Panc1 (cell line): ENCODE data around the gene PRSS22. TPM values are rescaled to one million over a fixed set of nuclear protein-coding genes. Genes with fewer than 3 reads are reported as not detected.

Experiments used
- ATAC-seq: fragments of 200-7000 bp; cut with Tn5 transposase; 2 replicates; pipeline ENCODE4 v1.9.1; 2020; ENCODE audit warnings: mild to moderate bottlenecking, moderate library complexity
- BruUV-seq: library from RNA; stranded (reverse); fragments of 400-500 nt; replicated peaks from 2 replicates; lab custom pipeline; 2021; lab: Mats Ljungman, UMichigan
- CTCF ChIA-PET: fragments of 300-600 bp; sonication (Branson Sonifier 250); formaldehyde crosslinking; loops from one replicate; lab custom pipeline; 2022; ENCODE audit warnings: antibody characterized with exemption; lab: Charles Lee
- POLR2A ChIA-PET: fragments of 300-600 bp; sonication (Branson Sonifier 250); formaldehyde crosslinking; loops from one replicate; lab custom pipeline; 2022; ENCODE audit warnings: antibody characterized with exemption; lab: Charles Lee
- DNase-seq: peaks from one replicate; pipeline ENCODE4 v3.0.0-alpha.2; 2010; ENCODE audit warnings: low read depth, low spot score
- H3K27ac ChIP-seq: 2 replicates; pipeline ENCODE4 v1.5.1; 2011; ENCODE audit warnings: mild to moderate bottlenecking, low read length, inconsistent platforms
- H3K27me3 ChIP-seq: fragments of 200-500 bp; sonication (Bioruptor generic); 2 replicates; pipeline ENCODE4 v1.6.0; 2014; ENCODE audit warnings: low read length, inconsistent platforms; ENCODE audit not compliant: control insufficient read depth, insufficient read depth
- H3K36me3 ChIP-seq: fragments of 200-500 bp; sonication (Bioruptor generic); 2 replicates; pipeline ENCODE4 v1.5.1; 2014; ENCODE audit warnings: inconsistent platforms, mild to moderate bottlenecking, low read length, moderate library complexity; ENCODE audit not compliant: control insufficient read depth, insufficient read depth
- H3K4me1 ChIP-seq: 2 replicates; pipeline ENCODE4 v1.5.1; 2011; ENCODE audit warnings: inconsistent platforms, mild to moderate bottlenecking, low read length, moderate library complexity; ENCODE audit not compliant: control insufficient read depth, insufficient read depth
- H3K4me3 ChIP-seq, 2 experiments: 2 replicates each; pipeline ENCODE4 v1.5.1; 2011 to 2012; ENCODE audit warnings: low read depth in 2 of 2, low read length in 2 of 2, mild to moderate bottlenecking in 2 of 2, inconsistent platforms in 1 of 2, moderate library complexity in 1 of 2
- H3K9me3 ChIP-seq: fragments of 200-500 bp; sonication (Bioruptor generic); 2 replicates; pipeline ENCODE4 v1.5.1; 2014; ENCODE audit warnings: low read depth, mild to moderate bottlenecking, inconsistent platforms, low read length, moderate library complexity; ENCODE audit not compliant: control insufficient read depth, insufficient read depth
- POLR2AphosphoS5 ChIP-seq: IDR thresholded peaks from 2 replicates; pipeline ENCODE4 v1.6.1; 2012; ENCODE audit warnings: mild to moderate bottlenecking, low read depth, low read length, moderate library complexity
- REST ChIP-seq, 2 experiments: IDR thresholded peaks; 2 replicates each; pipeline ENCODE4 v1.6.1; 2011 to 2012; ENCODE audit warnings: low read depth in 2 of 2, control low read depth in 1 of 2, low read length in 1 of 2, mild to moderate bottlenecking in 1 of 2, moderate library complexity in 1 of 2; ENCODE audit not compliant: insufficient read depth in 1 of 2
- SIN3A ChIP-seq: IDR thresholded peaks from 2 replicates; pipeline ENCODE4 v1.6.1; 2012; ENCODE audit warnings: low read depth, mild to moderate bottlenecking, low read length, moderate library complexity, borderline replicate concordance; ENCODE audit not compliant: insufficient read depth
- TCF7L2 ChIP-seq: IDR thresholded peaks from 2 replicates; pipeline ENCODE4 v1.6.1; 2011; ENCODE audit warnings: mild to moderate bottlenecking, low read depth, low read length, inconsistent platforms
- in situ Hi-C: cut with HindIII; loops from 2 replicates; pipeline ENCODE4 v1.10.0; 2016; ENCODE audit warnings: low sequenced_read_pairs, low pct_unique_long_range_greater_than_20kb
- intact Hi-C: fragments of 100-400 bp; cut with micrococcal nuclease; formaldehyde crosslinking; loops from one replicate; pipeline ENCODE4 v1.10.0; 2022; ENCODE audit not compliant: unreplicated experiment
- total RNA-seq: library from RNA; stranded (reverse); gene quantifications from one replicate; pipeline ENCODE4 v1.2.1, GENCODE V29; 2021; ENCODE audit not compliant: unreplicated experiment
- TF ChIP-seq, protein P1 (sequence below): fragments of 450-650 bp; IDR thresholded peaks from 2 replicates; pipeline ENCODE4 v1.5.1; 2017; ENCODE audit warnings: mild to moderate bottlenecking

The PRSS22 gene
- total RNA-seq, 1 experiment from 2014 or later, result 23.9 TPM

GRCh38 chr16:2846511-2847310 is 11.3 kb downstream of the PRSS22 start:
- DNase-seq, result peak; percentile 79
- CTCF ChIA-PET, result no interaction called here
- BruUV-seq, result no TSS peak

GRCh38 chr16:2845116-2845515 is 12.9 kb downstream of the PRSS22 start:
- in situ Hi-C loops (no loop called here), intact Hi-C loops (no loop called here)
- Histone ChIP-seq H3K4me1 (peaks cover 29% of the 10 kb centered on the region), H3K9me3 (no peaks in the 10 kb centered on the region), H3K36me3 (no peaks in the 10 kb centered on the region), H3K4me3 (no peak overlapping the region), H3K27me3 (no peaks in the 10 kb centered on the region), H3K27ac (peak overlapping the region; percentile 83)
- CTCF ChIA-PET, result interaction anchor here (1.0 kb wide), 1 partner anchor 23 kb away, joined by 3 read pairs; no protein-coding TSS in a partner anchor
- BruUV-seq, result no TSS peak
- ATAC-seq, result no peak
- no peak for DNase-seq
- TF ChIP-seq REST (IDR thresholded peaks at IDR 0.05; ENCODE audit: insufficient read depth in 1 of 2, low read depth in 2 of 2, low read length in 1 of 2) (no peak), POLR2AphosphoS5 (no peak), TCF7L2 (no peak), SIN3A (no peak)
- TF ChIP-seq, protein P1, sequence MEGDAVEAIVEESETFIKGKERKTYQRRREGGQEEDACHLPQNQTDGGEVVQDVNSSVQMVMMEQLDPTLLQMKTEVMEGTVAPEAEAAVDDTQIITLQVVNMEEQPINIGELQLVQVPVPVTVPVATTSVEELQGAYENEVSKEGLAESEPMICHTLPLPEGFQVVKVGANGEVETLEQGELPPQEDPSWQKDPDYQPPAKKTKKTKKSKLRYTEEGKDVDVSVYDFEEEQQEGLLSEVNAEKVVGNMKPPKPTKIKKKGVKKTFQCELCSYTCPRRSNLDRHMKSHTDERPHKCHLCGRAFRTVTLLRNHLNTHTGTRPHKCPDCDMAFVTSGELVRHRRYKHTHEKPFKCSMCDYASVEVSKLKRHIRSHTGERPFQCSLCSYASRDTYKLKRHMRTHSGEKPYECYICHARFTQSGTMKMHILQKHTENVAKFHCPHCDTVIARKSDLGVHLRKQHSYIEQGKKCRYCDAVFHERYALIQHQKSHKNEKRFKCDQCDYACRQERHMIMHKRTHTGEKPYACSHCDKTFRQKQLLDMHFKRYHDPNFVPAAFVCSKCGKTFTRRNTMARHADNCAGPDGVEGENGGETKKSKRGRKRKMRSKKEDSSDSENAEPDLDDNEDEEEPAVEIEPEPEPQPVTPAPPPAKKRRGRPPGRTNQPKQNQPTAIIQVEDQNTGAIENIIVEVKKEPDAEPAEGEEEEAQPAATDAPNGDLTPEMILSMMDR, result no peak
- POLR2A ChIA-PET, result no interaction called here

More at GRCh38 chr16:2846511-2847310, 11.3 kb downstream of the PRSS22 start:
- H3K27ac ChIP-seq, result peak overlapping the region; percentile 83
- POLR2A ChIA-PET, result no interaction called here
- no peaks in the 10 kb centered on the region for H3K36me3 ChIP-seq
- no peak overlapping the region for H3K4me3 ChIP-seq
- in situ Hi-C loops (no loop called here), intact Hi-C loops (no loop called here)
- no peaks in the 10 kb centered on the region for H3K27me3 ChIP-seq
- ATAC-seq, result peak; percentile 92
- TF ChIP-seq SIN3A (no peak), POLR2AphosphoS5 (peak; percentile 64; the same call in 1 of the 2 replicates), TCF7L2 (peak; percentile 95), REST (IDR thresholded peaks at IDR 0.05; ENCODE audit: insufficient read depth in 1 of 2, low read depth in 2 of 2, low read length in 1 of 2) (no peak)
- H3K9me3 ChIP-seq, result no peaks in the 10 kb centered on the region
- H3K4me1 ChIP-seq, result peaks cover 33% of the 10 kb centered on the region
